K562 (cell line): Measurements from ENCODE around the gene KIF5A. TPM values are rescaled to one million over a fixed set of nuclear protein-coding genes. Genes with fewer than 3 reads are reported as not detected.

Source experiments
- CBX8 ChIP-seq: fragments of 200-600 bp; sonication (generic); IDR thresholded peaks from 2 replicates; pipeline ENCODE4 v1.6.1; 2012; ENCODE audit warnings: borderline replicate concordance, mixed run types, low read depth, mild to moderate bottlenecking, moderate library complexity, mixed read lengths, low read length, control low read depth, inconsistent platforms; ENCODE audit not compliant: poor library complexity, severe bottlenecking; ENCODE audit errors: extremely low read depth
- CHD2 ChIP-seq: IDR thresholded peaks from 2 replicates; pipeline ENCODE4 v1.6.1; 2011; ENCODE audit warnings: low read depth, low read length
- FOS ChIP-seq: IDR thresholded peaks from 3 replicates; pipeline ENCODE4 v1.6.1; 2011; ENCODE audit not compliant: insufficient read length; ENCODE audit errors: extremely low read depth
- HDAC1 ChIP-seq, 2 experiments: fragments of 450-650 bp; IDR thresholded peaks; 2 replicates each; pipeline ENCODE4 v1.6.1; 2016 to 2017; ENCODE audit warnings: inconsistent platforms in 1 of 2, mild to moderate bottlenecking in 1 of 2, moderate library complexity in 1 of 2
- HMGN3 ChIP-seq: IDR thresholded peaks from 2 replicates; pipeline ENCODE4 v1.6.1; 2011; ENCODE audit warnings: borderline replicate concordance, low read depth, mild to moderate bottlenecking, mixed read lengths, low read length; ENCODE audit not compliant: insufficient read length; ENCODE audit errors: extremely low read depth
- MTF1 ChIP-seq: fragments of 250-450 bp; sonication (Bioruptor Pico); IDR thresholded peaks from 2 replicates; pipeline ENCODE4 v1.9.0; 2021; ENCODE audit warnings: moderate library complexity, mild to moderate bottlenecking, inconsistent platforms, borderline replicate concordance
- NFIC ChIP-seq: fragments of 450-650 bp; IDR thresholded peaks from 2 replicates; pipeline ENCODE4 v1.6.1; 2017; ENCODE audit warnings: mild to moderate bottlenecking, inconsistent platforms
- PHF21A ChIP-seq: fragments of 450-650 bp; IDR thresholded peaks from 2 replicates; pipeline ENCODE4 v1.6.1; 2017; ENCODE audit warnings: low read depth, borderline replicate concordance
- POLR2AphosphoS5 ChIP-seq: IDR thresholded peaks from 2 replicates; pipeline ENCODE4 v1.6.1; 2011; ENCODE audit warnings: mild to moderate bottlenecking, low read depth, low read length, moderate library complexity; ENCODE audit not compliant: control insufficient read depth, insufficient read depth
- SMARCA4 ChIP-seq: fragments of 450-650 bp; IDR thresholded peaks from 2 replicates; pipeline ENCODE4 v1.6.1; 2016
- SRSF3 ChIP-seq: fragments of 200-400 bp; formaldehyde crosslinking; IDR thresholded peaks from 2 replicates; pipeline ENCODE4 v1.6.1; 2016; ENCODE audit warnings: mild to moderate bottlenecking, low read length, moderate library complexity; ENCODE audit not compliant: insufficient read depth
- ZC3H11A ChIP-seq: IDR thresholded peaks from 2 replicates; pipeline ENCODE4 v1.6.1; 2012; ENCODE audit warnings: low read depth, low read length, improper control_type of control experiment
- ZNF316 ChIP-seq: fragments of 450-650 bp; IDR thresholded peaks from 2 replicates; pipeline ENCODE4 v1.6.1; 2016
- ZNF324 ChIP-seq: fragments of 250-450 bp; sonication (Bioruptor Pico); IDR thresholded peaks from 2 replicates; pipeline ENCODE4 v1.4.0; 2020; ENCODE audit warnings: mild to moderate bottlenecking
- ZNF584 ChIP-seq: fragments of 200-800 bp; sonication (Bioruptor generic); IDR thresholded peaks from 2 replicates; pipeline ENCODE4 v1.6.1; 2016; ENCODE audit warnings: low read depth, mild to moderate bottlenecking, missing genetic modification characterization, missing compliant biosample characterization
- polyA plus RNA-seq, 8 experiments: library from polyadenylated mRNA; depleted of rRNA in 4 of 8; stranded (reverse) in 5 of 8; unstranded in 3 of 8; fragments of >200 nt; fragmentation: Nextera tagmentation in 2 of 8; fragmentation: Illumina TruSeq in 1 of 8; extraction: Ambion mirVana in 2 of 8; extraction: Trizol in 1 of 8; gene quantifications; 2 replicates each; pipeline versions ENCODE4 v1.2.1 to v1.2.3, GENCODE V29; 2011 to 2014; ENCODE audit warnings: inconsistent platforms in 1 of 8, missing spikeins in 1 of 8
- total RNA-seq, 7 experiments: library from RNA; depleted of rRNA in 6 of 7; stranded (reverse); fragments of >200 nt in 6 of 7; fragmentation: Illumina TruSeq in 2 of 7; extraction: Trizol in 2 of 7; gene quantifications; 2 replicates each; pipeline versions ENCODE4 v1.2.1 to v1.2.3, GENCODE V29; 2011 to 2021; ENCODE audit warnings: low replicate concordance in 1 of 7
- TF ChIP-seq, protein P1 (sequence below): fragments of 250-450 bp; sonication (Bioruptor Pico); IDR thresholded peaks from 2 replicates; pipeline ENCODE4 v1.5.0; 2020; ENCODE audit warnings: mild to moderate bottlenecking, borderline replicate concordance
- TF ChIP-seq, protein P2 (sequence below): fragments of 450-650 bp; formaldehyde crosslinking; IDR thresholded peaks from 2 replicates; pipeline ENCODE4 v1.4.0; 2020; ENCODE audit warnings: mild to moderate bottlenecking, mixed read lengths
- TF ChIP-seq, protein P3 (sequence below): IDR thresholded peaks from 2 replicates; pipeline ENCODE4 v1.6.1; 2011; ENCODE audit warnings: borderline replicate concordance, low read depth, mild to moderate bottlenecking, moderate library complexity, low read length; ENCODE audit not compliant: insufficient read depth, poor library complexity, severe bottlenecking
- TF ChIP-seq, protein P4 (sequence below): sonication (generic); formaldehyde crosslinking; IDR thresholded peaks from 2 replicates; pipeline ENCODE4 v1.8.1; 2023; ENCODE audit warnings: mild to moderate bottlenecking, missing genetic modification reagents

The KIF5A gene
- total and polyA plus RNA-seq, 9 of the 15 experiments (the other 6 are each of a cell fraction or from before 2014, with no cell fraction given) = 3.4 to 17.7 (median 8.0) TPM

DNA sequence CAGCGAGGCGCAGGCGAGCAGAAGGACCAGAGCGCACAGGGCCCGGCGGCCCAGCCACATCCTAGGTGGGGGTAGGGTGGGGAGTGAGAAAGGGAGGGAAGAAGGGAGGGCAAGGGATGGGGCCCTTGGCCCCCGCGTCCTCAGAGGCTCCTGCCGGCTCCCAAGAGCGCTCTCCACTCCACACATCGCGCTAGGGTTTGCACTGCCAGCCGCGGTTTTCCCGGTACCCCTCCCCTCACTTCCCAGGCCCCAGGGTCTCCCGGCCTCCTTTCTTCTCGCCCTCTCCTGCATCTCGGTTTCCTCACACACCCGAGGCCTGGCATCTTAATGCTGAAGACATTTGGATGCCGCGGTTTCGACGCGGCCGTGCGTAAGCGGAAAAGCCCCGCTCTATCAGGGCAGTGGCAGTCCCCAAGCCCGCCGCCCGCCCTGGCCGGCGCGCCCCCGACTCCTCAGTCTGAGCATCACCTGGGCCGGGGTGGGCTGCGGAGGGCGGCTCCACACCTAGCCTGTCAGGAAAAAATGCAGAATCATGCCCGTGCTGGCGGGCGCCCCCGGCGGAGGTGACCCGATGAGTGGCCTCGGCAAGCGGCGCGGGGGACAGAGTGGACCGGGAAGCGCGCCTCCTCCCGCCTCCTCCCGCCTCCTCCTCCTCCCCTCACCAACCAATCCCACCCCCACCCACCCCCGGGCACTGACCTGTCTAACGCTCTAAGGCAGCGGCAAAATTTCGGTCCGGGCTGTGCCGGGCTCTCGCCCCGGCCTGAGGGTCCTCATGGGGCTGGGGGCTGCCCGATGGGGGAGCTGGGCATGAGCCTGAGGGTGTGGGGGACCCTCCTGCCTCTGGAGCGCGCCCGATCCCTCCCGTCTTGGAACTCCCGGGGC, 82.5 kb downstream of the KIF5A start (continued):
- TF ChIP-seq MTF1 (no peak), NFIC (no peak), POLR2AphosphoS5 (no peak), SMARCA4 (no peak), SRSF3 (no peak), CHD2 (no peak), ZC3H11A (no peak), ZNF316 (peak; percentile 74), CBX8 (no peak), ZNF584 (CRISPR knock-in tag) (no peak), FOS (no peak), HMGN3 (peak; percentile 15), HDAC1 (IDR thresholded peaks at IDR 0.05) (0 out of 4 replicates have a peak, but pooled peaks of 1 of the 2 experiments have one; percentile 22), ZNF324 (CRISPR knock-in tag) (no peak), PHF21A (no peak)
- TF ChIP-seq, protein P1, sequence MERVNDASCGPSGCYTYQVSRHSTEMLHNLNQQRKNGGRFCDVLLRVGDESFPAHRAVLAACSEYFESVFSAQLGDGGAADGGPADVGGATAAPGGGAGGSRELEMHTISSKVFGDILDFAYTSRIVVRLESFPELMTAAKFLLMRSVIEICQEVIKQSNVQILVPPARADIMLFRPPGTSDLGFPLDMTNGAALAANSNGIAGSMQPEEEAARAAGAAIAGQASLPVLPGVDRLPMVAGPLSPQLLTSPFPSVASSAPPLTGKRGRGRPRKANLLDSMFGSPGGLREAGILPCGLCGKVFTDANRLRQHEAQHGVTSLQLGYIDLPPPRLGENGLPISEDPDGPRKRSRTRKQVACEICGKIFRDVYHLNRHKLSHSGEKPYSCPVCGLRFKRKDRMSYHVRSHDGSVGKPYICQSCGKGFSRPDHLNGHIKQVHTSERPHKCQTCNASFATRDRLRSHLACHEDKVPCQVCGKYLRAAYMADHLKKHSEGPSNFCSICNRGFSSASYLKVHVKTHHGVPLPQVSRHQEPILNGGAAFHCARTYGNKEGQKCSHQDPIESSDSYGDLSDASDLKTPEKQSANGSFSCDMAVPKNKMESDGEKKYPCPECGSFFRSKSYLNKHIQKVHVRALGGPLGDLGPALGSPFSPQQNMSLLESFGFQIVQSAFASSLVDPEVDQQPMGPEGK (CRISPR knock-in tag) = no peak
- TF ChIP-seq, protein P2, sequence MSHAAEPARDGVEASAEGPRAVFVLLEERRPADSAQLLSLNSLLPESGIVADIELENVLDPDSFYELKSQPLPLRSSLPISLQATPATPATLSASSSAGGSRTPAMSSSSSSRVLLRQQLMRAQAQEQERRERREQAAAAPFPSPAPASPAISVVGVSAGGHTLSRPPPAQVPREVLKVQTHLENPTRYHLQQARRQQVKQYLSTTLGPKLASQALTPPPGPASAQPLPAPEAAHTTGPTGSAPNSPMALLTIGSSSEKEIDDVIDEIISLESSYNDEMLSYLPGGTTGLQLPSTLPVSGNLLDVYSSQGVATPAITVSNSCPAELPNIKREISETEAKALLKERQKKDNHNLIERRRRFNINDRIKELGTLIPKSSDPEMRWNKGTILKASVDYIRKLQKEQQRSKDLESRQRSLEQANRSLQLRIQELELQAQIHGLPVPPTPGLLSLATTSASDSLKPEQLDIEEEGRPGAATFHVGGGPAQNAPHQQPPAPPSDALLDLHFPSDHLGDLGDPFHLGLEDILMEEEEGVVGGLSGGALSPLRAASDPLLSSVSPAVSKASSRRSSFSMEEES = no peak
- TF ChIP-seq, protein P3, sequence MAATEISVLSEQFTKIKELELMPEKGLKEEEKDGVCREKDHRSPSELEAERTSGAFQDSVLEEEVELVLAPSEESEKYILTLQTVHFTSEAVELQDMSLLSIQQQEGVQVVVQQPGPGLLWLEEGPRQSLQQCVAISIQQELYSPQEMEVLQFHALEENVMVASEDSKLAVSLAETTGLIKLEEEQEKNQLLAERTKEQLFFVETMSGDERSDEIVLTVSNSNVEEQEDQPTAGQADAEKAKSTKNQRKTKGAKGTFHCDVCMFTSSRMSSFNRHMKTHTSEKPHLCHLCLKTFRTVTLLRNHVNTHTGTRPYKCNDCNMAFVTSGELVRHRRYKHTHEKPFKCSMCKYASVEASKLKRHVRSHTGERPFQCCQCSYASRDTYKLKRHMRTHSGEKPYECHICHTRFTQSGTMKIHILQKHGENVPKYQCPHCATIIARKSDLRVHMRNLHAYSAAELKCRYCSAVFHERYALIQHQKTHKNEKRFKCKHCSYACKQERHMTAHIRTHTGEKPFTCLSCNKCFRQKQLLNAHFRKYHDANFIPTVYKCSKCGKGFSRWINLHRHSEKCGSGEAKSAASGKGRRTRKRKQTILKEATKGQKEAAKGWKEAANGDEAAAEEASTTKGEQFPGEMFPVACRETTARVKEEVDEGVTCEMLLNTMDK = peak; percentile 52
- TF ChIP-seq, protein P4, sequence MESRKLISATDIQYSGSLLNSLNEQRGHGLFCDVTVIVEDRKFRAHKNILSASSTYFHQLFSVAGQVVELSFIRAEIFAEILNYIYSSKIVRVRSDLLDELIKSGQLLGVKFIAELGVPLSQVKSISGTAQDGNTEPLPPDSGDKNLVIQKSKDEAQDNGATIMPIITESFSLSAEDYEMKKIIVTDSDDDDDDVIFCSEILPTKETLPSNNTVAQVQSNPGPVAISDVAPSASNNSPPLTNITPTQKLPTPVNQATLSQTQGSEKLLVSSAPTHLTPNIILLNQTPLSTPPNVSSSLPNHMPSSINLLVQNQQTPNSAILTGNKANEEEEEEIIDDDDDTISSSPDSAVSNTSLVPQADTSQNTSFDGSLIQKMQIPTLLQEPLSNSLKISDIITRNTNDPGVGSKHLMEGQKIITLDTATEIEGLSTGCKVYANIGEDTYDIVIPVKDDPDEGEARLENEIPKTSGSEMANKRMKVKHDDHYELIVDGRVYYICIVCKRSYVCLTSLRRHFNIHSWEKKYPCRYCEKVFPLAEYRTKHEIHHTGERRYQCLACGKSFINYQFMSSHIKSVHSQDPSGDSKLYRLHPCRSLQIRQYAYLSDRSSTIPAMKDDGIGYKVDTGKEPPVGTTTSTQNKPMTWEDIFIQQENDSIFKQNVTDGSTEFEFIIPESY = no peak
